HG02885 (cell line): Measurements from ENCODE around the gene SLC2A13.
"Not testable (repeated sequence)": the region's sequence is repeated elsewhere in the genome, so short reads cannot be mapped to it uniquely, and the experiment has no call there.

Source experiments
- ATAC-seq: cut with Tn5 transposase; IDR thresholded peaks from one replicate; pipeline ENCODE4 v1.9.1; 2021; ENCODE audit warnings: mild to moderate bottlenecking; ENCODE audit not compliant: unreplicated experiment, poor library complexity

The SLC2A13 gene

DNA sequence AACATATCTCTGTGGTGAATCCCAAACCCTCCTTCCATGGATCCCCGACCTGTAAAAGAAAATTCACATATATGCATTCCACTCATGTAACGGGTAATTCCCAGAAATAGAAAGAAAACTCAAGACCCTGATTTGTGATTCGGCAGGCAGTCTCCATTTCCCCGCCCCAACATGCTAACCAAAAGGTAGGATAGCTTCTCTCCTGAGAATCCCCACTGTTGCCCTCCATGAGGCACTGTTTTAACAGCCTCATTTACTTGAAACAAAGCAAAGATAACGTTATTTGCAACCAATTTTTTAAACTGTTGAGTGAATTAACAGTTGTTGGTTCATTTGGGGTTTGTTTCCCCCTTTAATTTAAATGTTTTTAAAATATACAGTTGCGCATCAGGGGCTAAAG lies 774 bp upstream of the SLC2A13 start:
- ATAC-seq = no peak

GRCh38 chr12:40106202-40106533 lies 287 bp upstream of the SLC2A13 start:
- ATAC-seq = no peak

DNA sequence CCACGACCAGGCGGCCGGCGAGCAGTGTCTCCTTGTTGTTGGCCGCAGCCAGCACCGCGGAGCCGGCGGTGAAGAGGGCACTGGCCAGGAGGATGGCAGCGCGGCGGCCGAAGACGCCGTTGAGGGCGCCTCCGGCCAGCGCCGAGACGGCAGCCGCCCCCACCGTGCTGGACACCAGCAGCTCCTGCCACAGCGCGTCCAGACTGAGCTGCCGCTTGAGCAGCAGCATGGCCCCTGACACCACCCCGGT lies 691 bp downstream of the SLC2A13 start:
- ATAC-seq = peak; percentile 48

- no peak for ATAC-seq
Observed at GRCh38 chr12:40104461-40105264, 1.2 kb downstream of the SLC2A13 start.

DNA sequence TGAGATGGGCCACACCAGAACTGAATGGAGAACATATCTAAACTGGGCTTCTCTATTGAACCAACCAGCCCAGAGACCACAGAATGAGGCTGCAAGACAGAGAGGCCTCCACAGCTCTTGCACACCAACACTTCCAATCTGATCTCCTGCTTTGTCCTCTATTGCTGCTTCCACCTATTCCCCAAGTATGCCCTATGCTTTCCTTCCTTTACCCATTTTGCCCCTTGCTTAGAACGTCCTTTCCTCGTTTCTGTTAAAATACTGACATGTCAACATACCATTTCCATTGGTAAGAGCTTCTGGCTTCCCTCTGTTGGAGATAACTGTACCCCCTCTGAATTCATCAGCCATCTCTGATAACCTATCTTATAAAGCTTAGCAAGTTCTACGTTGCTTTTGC lies 2.8 kb downstream of the SLC2A13 start:
- ATAC-seq = no peak

GRCh38 chr12:40101747-40102146 lies 4.1 kb downstream of the SLC2A13 start:
- ATAC-seq = no peak

DNA sequence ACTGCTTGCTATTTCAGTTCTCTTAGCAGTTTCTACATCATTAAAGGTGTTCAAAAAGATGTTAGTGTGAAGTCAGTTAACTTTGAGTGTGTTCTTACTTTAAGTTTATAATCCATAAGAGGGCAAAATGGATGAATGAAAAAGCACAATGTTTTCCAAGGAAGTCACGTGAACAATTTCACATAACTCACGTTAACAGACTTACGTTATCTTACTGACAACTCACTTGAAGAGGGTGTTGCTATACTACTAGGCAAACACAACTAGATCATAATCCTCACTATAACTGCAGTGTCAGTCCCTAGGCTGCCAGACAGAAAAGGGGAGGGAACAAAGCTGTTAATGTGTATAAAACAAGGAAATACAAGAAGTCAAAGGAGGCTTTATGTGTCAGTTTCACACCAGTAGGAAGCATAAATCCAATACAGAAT lies 6.4 kb downstream of the SLC2A13 start:
- no peak for ATAC-seq

DNA sequence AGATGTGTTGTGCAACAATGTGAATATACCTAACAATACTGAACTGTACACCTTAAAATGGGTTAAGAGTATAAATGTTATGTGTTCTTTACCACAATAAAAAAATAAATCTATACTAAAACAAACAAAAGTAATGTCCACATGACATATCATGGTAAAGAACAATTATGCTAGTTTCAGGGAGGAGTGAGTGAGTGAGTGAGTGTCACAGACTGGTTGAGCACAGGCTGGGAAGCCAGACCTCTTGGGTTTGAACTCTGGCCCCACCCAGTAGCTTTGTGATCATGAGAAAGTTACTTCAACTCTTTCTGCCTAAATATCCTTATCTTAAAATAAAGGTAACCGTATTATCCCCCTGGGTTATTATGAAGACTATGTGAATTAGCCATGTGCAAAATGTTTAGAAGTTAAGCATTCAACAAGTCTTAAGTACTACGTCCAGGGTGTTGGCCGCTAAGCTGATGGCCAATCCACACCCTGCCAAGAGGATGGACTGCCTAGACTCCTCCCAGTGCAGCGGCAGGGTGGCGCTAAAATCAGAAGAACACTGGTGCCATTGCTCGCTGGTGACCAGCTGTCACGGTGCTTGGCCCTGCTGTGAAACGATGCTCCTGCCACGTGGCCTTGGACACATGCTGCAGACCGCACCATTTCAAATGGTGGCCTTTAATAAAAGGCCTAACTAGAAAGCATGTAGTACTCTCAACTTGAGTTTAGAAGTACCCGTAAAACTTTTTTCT lies 7.3 kb downstream of the SLC2A13 start:
- no peak for ATAC-seq

GRCh38 chr12:40093512-40093911 lies 12.4 kb downstream of the SLC2A13 start:
- ATAC-seq = no peak

DNA sequence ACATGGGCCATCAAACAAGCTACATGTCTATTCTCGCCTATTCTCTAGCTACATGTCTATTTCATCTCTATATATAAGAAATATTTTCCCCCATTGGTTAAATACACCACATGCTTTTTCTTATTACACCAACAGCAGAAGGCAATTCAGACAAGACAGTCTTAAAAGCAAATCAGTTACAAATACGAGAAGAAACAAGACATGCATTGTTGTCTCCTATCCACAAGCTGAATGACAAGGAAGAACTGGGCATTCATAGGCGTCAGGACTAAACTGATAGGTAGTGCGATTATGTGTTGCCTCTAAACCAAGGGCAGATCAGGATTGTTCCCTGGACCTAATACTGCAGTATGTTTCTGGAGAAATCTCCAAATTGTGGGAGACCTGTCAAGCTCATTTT lies 19.4 kb downstream of the SLC2A13 start:
- ATAC-seq = no peak

DNA sequence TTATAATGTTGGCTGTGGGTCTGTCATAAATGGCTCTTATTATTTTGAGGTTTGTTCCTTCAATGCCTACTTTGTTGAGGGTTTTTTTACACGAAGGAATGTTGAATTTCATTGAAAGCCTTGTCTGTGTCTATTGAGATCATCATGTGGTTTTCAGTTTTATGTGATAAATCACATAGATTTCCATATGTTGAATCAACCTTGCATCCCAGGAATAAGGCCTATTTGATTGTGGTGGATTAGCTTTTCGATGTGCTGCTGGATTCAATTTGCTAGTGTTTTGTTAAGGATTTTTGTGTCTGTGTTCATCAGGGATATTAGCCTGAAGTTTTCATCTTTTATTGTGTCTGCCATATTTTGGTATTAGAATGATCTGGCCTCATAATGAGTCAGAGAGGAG lies 27.6 kb downstream of the SLC2A13 start:
- ATAC-seq = no peak

GRCh38 chr12:40075458-40075857 lies 30.4 kb downstream of the SLC2A13 start:
- ATAC-seq = no peak

GRCh38 chr12:40068416-40068815 lies 37.5 kb downstream of the SLC2A13 start:
- ATAC-seq = no peak

DNA sequence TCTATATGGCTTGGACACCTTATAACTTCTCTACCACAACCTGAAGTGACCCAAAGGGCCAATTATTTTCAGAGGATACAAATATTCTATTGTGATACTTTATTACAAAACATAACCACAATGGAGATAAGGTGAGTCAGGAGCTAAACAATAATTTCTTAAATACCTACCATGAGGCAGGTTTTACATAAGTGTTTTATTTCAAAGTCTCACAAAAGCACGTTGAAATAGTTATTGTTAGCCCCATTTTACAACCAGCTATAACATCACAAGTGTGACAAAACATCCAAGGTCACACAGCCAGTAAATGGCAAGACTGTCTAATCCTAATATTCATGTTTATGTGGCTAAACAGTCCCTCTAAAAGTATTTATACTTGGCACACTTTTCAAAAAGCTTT lies 40.2 kb downstream of the SLC2A13 start:
- ATAC-seq = no peak

DNA sequence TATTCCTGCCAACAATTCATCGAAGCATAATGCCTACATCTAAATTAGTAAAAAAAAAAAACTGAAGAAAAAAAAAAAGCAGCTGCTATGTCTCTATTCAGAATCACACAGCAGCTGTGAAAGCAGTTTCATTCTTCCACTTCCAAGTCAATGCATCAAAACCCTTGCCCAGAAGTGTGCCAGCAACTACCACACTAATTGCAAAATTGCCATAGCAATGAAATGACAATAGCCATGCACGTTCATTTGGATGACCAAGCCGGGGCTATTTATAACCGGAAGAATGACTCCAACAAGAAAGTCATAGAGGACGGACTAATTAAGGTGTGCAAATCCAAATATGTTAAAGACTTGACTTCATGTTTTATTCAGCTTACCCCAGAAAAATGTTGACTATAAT lies 42.5 kb downstream of the SLC2A13 start:
- ATAC-seq = no peak

DNA sequence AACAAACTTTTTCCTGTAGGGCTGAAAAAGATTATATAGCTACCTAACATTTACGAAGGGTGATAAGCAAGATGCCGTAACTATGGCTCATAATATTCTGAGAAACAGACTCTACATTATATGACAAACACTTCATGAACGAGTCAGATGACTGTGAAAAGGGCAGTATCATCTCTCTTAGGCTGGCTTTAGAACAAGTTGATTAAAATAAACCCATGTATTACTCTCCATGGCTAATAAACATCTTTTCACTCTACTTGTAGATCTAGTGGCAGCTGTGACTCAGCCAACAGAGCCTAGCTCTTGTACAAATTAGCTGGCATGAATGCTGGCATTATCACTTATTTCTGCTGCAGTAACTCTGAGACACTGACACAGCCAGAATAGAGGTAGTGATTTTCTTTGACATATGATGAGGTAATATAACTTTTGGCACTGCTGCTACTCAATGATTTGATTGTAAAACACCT lies 47.1 kb downstream of the SLC2A13 start:
- no peak for ATAC-seq

GRCh38 chr12:40056373-40056772 lies 49.5 kb downstream of the SLC2A13 start:
- no peak for ATAC-seq

GRCh38 chr12:40055776-40056175 lies 50.1 kb downstream of the SLC2A13 start:
- no peak for ATAC-seq

DNA sequence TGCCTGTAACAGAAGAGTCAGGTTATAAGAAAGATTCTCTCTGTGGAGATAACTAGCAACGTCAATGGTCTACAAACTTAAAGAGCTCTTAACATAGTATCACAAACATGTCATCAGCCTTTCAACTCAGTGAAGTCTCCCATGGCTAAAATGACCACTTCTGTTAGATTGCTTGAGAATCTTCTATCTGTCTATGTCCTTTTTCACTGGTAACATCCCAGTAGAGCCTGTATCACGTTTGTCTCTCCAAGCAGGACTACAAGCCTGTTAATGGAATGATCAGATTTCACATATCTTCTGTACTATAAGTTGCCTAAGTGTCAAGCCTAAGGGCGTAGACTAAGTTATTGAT lies 50.7 kb downstream of the SLC2A13 start:
- no peak for ATAC-seq

GRCh38 chr12:40054555-40055227 lies 51.2 kb downstream of the SLC2A13 start:
- ATAC-seq = no peak

DNA sequence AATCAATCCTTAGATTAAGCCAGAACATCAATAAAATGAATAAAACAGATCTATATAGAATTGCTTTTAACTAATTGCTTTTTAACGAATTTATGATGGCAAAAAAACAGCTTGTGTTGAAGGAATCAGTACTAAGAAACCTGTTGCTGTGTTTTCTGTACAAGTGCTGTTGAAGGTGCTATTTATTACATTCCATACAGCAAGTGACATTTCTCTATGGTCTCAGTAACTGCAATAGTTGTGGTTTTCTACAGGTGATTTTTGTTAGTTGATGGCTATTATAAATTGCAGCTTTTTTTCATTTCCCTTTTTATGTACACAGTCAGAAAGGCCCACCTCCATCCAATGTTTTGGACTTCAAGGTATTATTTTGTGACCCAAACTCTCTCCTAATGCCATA lies 56.6 kb downstream of the SLC2A13 start:
- ATAC-seq = no peak

GRCh38 chr12:40047002-40047401 lies 58.9 kb downstream of the SLC2A13 start:
- ATAC-seq = not testable (repeated sequence)
